PC-3 (cell line): ENCODE results near the gene NDUFA11. TPM values are rescaled to one million over a fixed set of nuclear protein-coding genes. Genes with fewer than 3 reads are reported as not detected.

Source experiments
- ATAC-seq: fragments of 200-7000 bp; cut with Tn5 transposase; 2 replicates; pipeline ENCODE4 v1.9.1; 2020; ENCODE audit warnings: mild to moderate bottlenecking, moderate library complexity
- BruUV-seq: library from RNA; stranded (reverse); fragments of 400-500 nt; replicated peaks from 2 replicates; lab custom pipeline; 2021; lab: Mats Ljungman, UMichigan
- CTCF ChIA-PET: fragments of 300-600 bp; sonication (Branson Sonifier 250); formaldehyde crosslinking; loops from one replicate; lab custom pipeline; 2022; ENCODE audit warnings: antibody characterized with exemption; lab: Charles Lee
- POLR2A ChIA-PET: fragments of 300-600 bp; sonication (Branson Sonifier 250); formaldehyde crosslinking; loops from one replicate; lab custom pipeline; 2022; ENCODE audit warnings: antibody characterized with exemption; ENCODE audit not compliant: unreplicated experiment; lab: Charles Lee
- DNase-seq: peaks from one replicate; pipeline ENCODE4 v3.0.0-alpha.2; 2015
- H2AFZ ChIP-seq: fragments of 300-600 bp; sonication (generic); 2 replicates; pipeline ENCODE4 v1.6.0; 2016; ENCODE audit warnings: antibody characterized with exemption, low read length
- H3F3A ChIP-seq: fragments of 300-600 bp; sonication (generic); one replicate; pipeline ENCODE4 v1.6.0; 2017; ENCODE audit warnings: antibody characterized with exemption, low read length, control low read depth, mild to moderate bottlenecking; ENCODE audit not compliant: unreplicated experiment
- H3K27ac ChIP-seq: fragments of 300-600 bp; sonication (generic); 2 replicates; pipeline ENCODE4 v1.5.1; 2016; ENCODE audit warnings: mild to moderate bottlenecking, low read length
- H3K27me3 ChIP-seq: fragments of 300-600 bp; sonication (generic); 2 replicates; pipeline ENCODE4 v1.6.1; 2016; ENCODE audit warnings: low read length, mixed read lengths
- H3K36me3 ChIP-seq: fragments of 300-600 bp; sonication (generic); 2 replicates; pipeline ENCODE4 v1.6.1; 2016; ENCODE audit warnings: low read depth, mixed run types, low read length, mixed read lengths
- H3K4me1 ChIP-seq: fragments of 300-600 bp; sonication (generic); 2 replicates; pipeline ENCODE4 v1.5.1; 2016; ENCODE audit warnings: low read length; ENCODE audit not compliant: insufficient read depth
- H3K4me2 ChIP-seq: fragments of 300-600 bp; sonication (generic); 2 replicates; pipeline ENCODE4 v1.6.0; 2016; ENCODE audit warnings: low read length
- H3K4me3 ChIP-seq: fragments of 300-600 bp; sonication (generic); 2 replicates; pipeline ENCODE4 v1.5.1; 2016; ENCODE audit warnings: mild to moderate bottlenecking, low read length, mixed read lengths
- H3K79me2 ChIP-seq: fragments of 300-600 bp; sonication (generic); 2 replicates; pipeline ENCODE4 v1.6.1; 2017; ENCODE audit warnings: low read length, mixed read lengths
- H3K9ac ChIP-seq: fragments of 300-600 bp; sonication (generic); 2 replicates; pipeline ENCODE4 v1.6.0; 2016; ENCODE audit warnings: mild to moderate bottlenecking, low read length
- H3K9me2 ChIP-seq: fragments of 300-600 bp; sonication (generic); replicated peaks from 2 replicates; pipeline ENCODE4 v1.6.1; 2016; ENCODE audit warnings: mixed run types, low read length, mixed read lengths
- H3K9me3 ChIP-seq: fragments of 300-600 bp; sonication (generic); 2 replicates; pipeline ENCODE4 v1.6.1; 2016; ENCODE audit warnings: low read length, mixed read lengths
- H4K20me1 ChIP-seq: fragments of 300-600 bp; sonication (generic); 2 replicates; pipeline ENCODE4 v1.6.1; 2016; ENCODE audit warnings: low read length, mixed read lengths
- CTCF ChIP-seq: fragments of 300-600 bp; sonication (generic); conservative IDR thresholded peaks from 2 replicates; pipeline ENCODE4 v1.5.1; 2017; ENCODE audit warnings: antibody characterized with exemption, low read depth, mild to moderate bottlenecking, low read length
- EZH2 ChIP-seq: fragments of 300-600 bp; sonication (generic); IDR thresholded peaks from one replicate; pipeline ENCODE4 v1.6.1; 2017; ENCODE audit warnings: antibody characterized with exemption, mild to moderate bottlenecking, low read length; ENCODE audit not compliant: unreplicated experiment
- EZH2phosphoT487 ChIP-seq: fragments of 300-600 bp; sonication (generic); IDR thresholded peaks from 2 replicates; pipeline ENCODE4 v1.6.1; 2018; ENCODE audit warnings: mild to moderate bottlenecking, antibody characterized with exemption, low read length, borderline replicate concordance
- intact Hi-C: fragments of 100-400 bp; cut with micrococcal nuclease; formaldehyde crosslinking; loops from 2 replicates; pipeline ENCODE4 v1.9.0; 2023
- total RNA-seq: library from RNA; depleted of rRNA; stranded (reverse); fragments of >200 nt; gene quantifications from 2 replicates; pipeline ENCODE4 v1.2.3, GENCODE V29; 2014

Gene NDUFA11
- total RNA-seq, 1 experiment from 2014 or later: 669 TPM

GRCh38 chr19:5932146-5932545 lies 28.6 kb upstream of the NDUFA11 start:
- Histone ChIP-seq H4K20me1 (no peaks in the 10 kb centered on the region), H3K9me2 (no peaks in the 10 kb centered on the region), H3K27ac (no peak overlapping the region), H3K9ac (no peak overlapping the region), H3F3A (no peaks in the 10 kb centered on the region), H3K9me3 (no peaks in the 10 kb centered on the region), H2AFZ (no peak overlapping the region), H3K36me3 (peaks cover 63% of the 10 kb centered on the region), H3K27me3 (no peaks in the 10 kb centered on the region), H3K79me2 (peaks cover 8% of the 10 kb centered on the region; the same call in 1 of the 2 replicates), H3K4me3 (no peak overlapping the region), H3K4me1 (no peaks in the 10 kb centered on the region), H3K4me2 (no peak overlapping the region)
- CTCF ChIA-PET: no interaction called here
- POLR2A ChIA-PET: no interaction called here
- intact Hi-C loops: no loop called here
- BruUV-seq: no TSS peak
- ATAC-seq: no peak
- no peak for DNase-seq
- TF ChIP-seq EZH2phosphoT487 (no peak), CTCF (no peak), EZH2 (no peak)

GRCh38 chr19:5931251-5931650 lies 27.7 kb upstream of the NDUFA11 start:
- intact Hi-C loops: no loop called here
- Histone ChIP-seq H3F3A (no peaks in the 10 kb centered on the region), H3K9me3 (no peaks in the 10 kb centered on the region), H3K27ac (no peak overlapping the region), H3K9me2 (no peaks in the 10 kb centered on the region), H2AFZ (no peak overlapping the region), H3K79me2 (no peaks in the 10 kb centered on the region), H3K36me3 (peaks cover 65% of the 10 kb centered on the region), H3K9ac (no peak overlapping the region), H3K27me3 (no peaks in the 10 kb centered on the region), H3K4me3 (no peak overlapping the region), H4K20me1 (no peaks in the 10 kb centered on the region), H3K4me1 (no peaks in the 10 kb centered on the region), H3K4me2 (no peak overlapping the region)
- TF ChIP-seq CTCF (no peak), EZH2phosphoT487 (no peak), EZH2 (no peak)
- no TSS peak for BruUV-seq
- CTCF ChIA-PET: interaction anchor here (0.6 kb wide), 1 partner anchor 110 kb away, joined by 4 read pairs; no protein-coding TSS in a partner anchor
- ATAC-seq (no peak), DNase-seq (no peak)
- POLR2A ChIA-PET: no interaction called here

GRCh38 chr19:5929625-5930024 lies 26.0 kb upstream of the NDUFA11 start:
- no peak overlapping the region for H3K4me2 ChIP-seq
- intact Hi-C loops: no loop called here
- H3K27me3 ChIP-seq: no peaks in the 10 kb centered on the region
- no peak overlapping the region for H3K4me3 ChIP-seq
- no TSS peak for BruUV-seq
- H3K36me3 ChIP-seq: peaks cover 76% of the 10 kb centered on the region
- no peak for ATAC-seq
- ChIA-PET POLR2A (no interaction called here), CTCF (no interaction called here)
- no peaks in the 10 kb centered on the region for H3K4me1 ChIP-seq
- no peaks in the 10 kb centered on the region for H3K9me3 ChIP-seq
- no peaks in the 10 kb centered on the region for H3K9me2 ChIP-seq
- no peaks in the 10 kb centered on the region for H4K20me1 ChIP-seq
- H3K79me2 ChIP-seq: no peaks in the 10 kb centered on the region
- H3K9ac ChIP-seq: no peak overlapping the region
- no peaks in the 10 kb centered on the region for H3F3A ChIP-seq
- no peak for DNase-seq
- no peak overlapping the region for H2AFZ ChIP-seq
- no peak for TF ChIP-seq EZH2phosphoT487
- no peak for TF ChIP-seq EZH2
- TF ChIP-seq CTCF: no peak
- H3K27ac ChIP-seq: no peak overlapping the region
